Measurements from ENCODE around the gene EPC2.

DNA sequence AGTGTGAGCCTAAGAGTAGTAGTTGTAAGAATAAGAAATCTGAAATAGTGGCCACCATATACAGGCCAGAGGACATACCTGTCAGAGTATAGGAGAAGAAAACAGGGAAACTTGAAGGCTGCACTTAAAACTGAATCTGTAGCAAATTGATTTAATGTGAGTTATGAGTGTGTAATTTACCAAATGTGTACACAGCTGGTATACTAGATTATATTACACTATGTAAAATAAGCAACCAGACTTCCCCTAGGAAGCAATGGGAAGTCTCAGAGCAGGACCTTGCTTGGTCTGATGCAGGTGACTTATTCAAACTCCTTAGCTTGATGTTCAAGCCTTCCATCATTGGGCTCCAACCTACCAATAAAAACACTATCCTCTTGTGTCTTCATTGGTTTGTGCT, 17.3 kb upstream of the EPC2 start:
- TF ChIP-seq, protein P1, sequence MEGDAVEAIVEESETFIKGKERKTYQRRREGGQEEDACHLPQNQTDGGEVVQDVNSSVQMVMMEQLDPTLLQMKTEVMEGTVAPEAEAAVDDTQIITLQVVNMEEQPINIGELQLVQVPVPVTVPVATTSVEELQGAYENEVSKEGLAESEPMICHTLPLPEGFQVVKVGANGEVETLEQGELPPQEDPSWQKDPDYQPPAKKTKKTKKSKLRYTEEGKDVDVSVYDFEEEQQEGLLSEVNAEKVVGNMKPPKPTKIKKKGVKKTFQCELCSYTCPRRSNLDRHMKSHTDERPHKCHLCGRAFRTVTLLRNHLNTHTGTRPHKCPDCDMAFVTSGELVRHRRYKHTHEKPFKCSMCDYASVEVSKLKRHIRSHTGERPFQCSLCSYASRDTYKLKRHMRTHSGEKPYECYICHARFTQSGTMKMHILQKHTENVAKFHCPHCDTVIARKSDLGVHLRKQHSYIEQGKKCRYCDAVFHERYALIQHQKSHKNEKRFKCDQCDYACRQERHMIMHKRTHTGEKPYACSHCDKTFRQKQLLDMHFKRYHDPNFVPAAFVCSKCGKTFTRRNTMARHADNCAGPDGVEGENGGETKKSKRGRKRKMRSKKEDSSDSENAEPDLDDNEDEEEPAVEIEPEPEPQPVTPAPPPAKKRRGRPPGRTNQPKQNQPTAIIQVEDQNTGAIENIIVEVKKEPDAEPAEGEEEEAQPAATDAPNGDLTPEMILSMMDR (IDR thresholded peaks at IDR 0.05; ENCODE audit: low read depth, low read length, poor library complexity, severe bottlenecking): no peak
- no peak for TF ChIP-seq EZH2phosphoT487 (IDR thresholded peaks at IDR 0.05; ENCODE audit: borderline replicate concordance, low read length)
